ENCODE results near the gene IER5L.

GRCh38 chr9:129221979-129222635, 44.0 kb upstream of the IER5L start:
- TF ChIP-seq CTCF (IDR thresholded peaks at IDR 0.05) (no peak), POLR2A (IDR thresholded peaks at IDR 0.05) (no peak)
